ENCODE data around the gene KCNJ15.
"Not testable (repeated sequence)": the region's sequence is repeated elsewhere in the genome, so short reads cannot be mapped to it uniquely, and the experiment has no call there.

Gene KCNJ15

GRCh38 chr21:38256599-38257302, at the start of gene KCNJ15:
TSS of gene KCNJ15 (plus strand) at chr21:38256991. CDS start at chr21:38299262, 42,271 bp downstream.
- DNase-seq, result no peak

DNA sequence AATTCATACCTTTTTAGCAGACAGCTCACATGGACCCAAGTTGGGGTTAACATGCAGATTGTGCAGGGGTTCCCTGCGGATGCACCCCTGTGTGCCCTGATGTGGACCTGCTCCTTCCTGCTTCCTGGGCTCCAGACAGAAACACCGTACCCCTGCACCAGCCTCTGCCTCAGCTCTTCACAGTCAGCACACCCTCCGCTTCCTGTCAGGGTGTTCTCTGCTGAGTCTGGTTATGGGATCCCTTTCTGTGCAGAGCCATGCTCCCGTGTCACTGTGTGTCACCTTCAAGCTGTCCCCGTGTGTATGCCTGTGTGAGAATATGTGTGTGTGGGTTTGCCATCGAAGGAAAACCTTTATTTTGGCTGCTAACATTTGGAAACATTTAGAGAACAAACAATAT, 48.7 kb upstream of the KCNJ15 start:
- DNase-seq, result no peak

DNA sequence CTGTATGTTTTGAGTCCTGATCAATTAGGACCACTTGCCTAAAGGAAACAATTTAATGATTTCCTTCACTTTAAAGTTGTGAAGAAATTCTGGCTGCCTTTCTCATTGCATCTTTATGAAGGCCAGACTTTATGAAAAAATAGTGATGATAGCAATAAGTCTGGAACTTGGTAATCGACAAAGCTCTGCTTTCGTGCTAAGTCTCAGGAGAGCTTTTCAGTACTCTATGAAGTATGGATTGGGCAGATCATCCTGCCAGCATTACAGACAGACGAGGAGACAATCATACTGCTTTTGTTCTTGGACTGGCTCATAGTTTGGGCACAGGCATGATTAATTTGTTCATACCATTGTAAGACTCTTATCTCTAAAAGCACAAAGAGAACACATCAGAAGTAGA, 45.5 kb upstream of the KCNJ15 start:
- DNase-seq, result no peak

DNA sequence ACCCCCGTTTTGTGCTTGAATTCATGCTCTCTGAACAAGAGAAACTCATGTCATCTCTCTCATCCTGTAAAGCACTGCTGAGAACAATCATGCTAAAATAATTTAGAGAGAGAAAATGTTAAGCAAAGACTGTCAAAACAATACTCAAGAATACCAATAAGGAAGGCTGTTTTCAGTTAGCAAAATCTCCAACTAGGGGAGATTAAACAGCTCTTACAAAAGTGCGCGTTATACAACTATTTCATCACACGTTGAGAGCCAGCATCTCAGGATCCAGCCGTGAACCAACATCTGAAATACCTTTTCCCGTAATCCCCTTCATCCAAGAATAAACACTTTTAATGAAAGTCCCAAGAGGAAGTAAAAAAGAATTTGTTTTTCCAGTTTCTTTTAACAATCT, 44.1 kb upstream of the KCNJ15 start:
- no peak for DNase-seq

DNA sequence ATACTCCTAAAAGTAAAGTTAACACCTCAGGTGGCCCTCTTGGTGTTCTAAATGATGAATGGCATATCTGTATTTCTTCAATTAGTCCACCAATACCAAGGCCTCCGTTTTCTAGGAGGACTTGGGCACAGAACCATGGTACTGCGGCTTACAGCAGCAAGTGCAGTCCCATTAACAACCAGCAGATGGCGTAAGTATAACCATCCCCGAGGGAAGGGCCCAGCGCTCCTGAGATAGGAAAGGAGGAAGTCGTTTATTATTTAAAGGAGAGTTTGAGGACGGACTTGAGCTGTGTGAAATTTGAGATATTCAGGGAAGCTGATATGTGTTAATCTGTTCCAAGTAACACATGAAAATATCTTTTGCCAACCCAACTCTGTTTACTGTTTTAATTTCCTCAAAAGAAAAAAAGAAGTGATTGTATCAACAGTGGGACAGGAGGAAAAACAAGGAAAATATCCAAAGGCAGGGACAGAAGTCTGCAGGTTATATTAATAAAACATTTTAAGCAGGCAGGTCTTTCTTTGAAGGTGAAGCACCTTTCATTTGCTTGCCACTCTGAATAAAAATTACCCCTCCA, 37.7 kb upstream of the KCNJ15 start:
- DNase-seq, result peak; percentile 55 to 68

DNA sequence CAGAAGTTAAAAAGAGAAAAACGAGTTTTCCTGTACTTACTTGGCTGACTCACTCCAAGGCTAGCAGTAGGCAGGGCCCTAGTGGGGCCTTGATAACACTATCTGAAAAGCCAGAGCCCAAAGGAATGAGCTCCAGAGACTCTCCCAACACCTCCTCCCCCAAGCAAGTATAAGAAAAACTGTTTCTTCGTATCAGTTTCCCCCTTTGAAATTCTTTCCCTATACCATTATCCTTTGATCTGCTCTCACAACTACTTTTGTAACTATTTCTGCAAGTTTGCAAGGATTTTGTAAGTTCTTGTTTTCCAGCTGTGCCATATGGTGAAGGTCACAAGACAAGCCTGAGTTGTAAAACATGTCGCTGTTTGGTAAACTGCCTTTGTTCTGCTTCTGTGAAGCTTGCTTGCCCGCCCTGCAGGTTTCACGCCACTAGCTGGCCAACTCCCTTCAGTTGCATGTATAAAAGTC, 36.5 kb upstream of the KCNJ15 start:
- DNase-seq, result no peak

GRCh38 chr21:38221594-38221993, 35.2 kb upstream of the KCNJ15 start:
- no peak for DNase-seq

GRCh38 chr21:38223893-38224540, 32.8 kb upstream of the KCNJ15 start:
- no peak for DNase-seq

- DNase-seq, result no peak
These were observed 29.4 kb upstream of the KCNJ15 start for GRCh38 chr21:38227401-38227800.

DNA sequence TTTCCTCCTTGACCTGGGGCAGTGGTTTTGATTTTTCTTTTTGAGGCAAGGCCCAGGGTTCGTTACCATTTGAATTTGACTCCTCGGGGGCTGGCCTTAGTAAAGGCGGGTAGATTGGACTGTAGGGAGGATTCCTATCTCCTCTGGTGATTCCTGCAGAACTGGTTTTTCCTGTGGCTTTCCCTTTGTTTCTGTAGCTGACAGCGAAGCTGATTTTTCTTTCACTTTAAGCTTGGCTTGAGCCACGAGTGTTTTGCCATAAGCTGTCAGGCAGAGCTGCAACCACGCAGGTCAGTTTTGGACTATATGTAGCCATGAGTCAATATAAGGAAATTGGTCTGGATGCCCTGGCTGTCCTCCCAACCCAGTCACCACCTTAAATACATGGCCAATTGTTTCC, 28.7 kb upstream of the KCNJ15 start:
- no peak for DNase-seq

DNA sequence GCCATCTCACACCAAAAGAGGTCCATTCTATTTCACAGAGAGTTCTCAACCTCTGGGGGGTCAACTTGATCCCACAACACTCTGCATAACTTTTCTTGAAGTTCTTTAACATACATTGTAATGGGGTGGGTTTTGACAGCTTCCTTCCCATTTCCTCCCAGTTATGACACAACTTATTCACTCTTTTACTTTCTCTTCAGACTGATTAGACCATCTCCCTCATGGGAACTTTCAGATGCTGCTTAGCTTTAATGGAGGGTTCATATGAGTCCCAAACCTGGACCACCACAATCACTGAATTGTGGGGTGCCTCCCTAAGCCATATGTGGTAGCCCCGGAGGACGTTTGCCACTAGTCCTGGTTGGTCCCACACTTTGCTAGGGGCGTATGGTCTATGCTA, 28.3 kb upstream of the KCNJ15 start:
- no peak for DNase-seq

- DNase-seq, result no peak
These were observed 27.4 kb upstream of the KCNJ15 start for GRCh38 chr21:38229260-38229877.

- DNase-seq, result no peak
These were observed 22.2 kb upstream of the KCNJ15 start for GRCh38 chr21:38234395-38235142.

GRCh38 chr21:38235251-38235650, 21.5 kb upstream of the KCNJ15 start:
- DNase-seq, result not testable (repeated sequence)

GRCh38 chr21:38236232-38236631, 20.6 kb upstream of the KCNJ15 start:
- DNase-seq, result no peak

- no peak for DNase-seq
These were observed 17.1 kb upstream of the KCNJ15 start for GRCh38 chr21:38239672-38240071.

DNA sequence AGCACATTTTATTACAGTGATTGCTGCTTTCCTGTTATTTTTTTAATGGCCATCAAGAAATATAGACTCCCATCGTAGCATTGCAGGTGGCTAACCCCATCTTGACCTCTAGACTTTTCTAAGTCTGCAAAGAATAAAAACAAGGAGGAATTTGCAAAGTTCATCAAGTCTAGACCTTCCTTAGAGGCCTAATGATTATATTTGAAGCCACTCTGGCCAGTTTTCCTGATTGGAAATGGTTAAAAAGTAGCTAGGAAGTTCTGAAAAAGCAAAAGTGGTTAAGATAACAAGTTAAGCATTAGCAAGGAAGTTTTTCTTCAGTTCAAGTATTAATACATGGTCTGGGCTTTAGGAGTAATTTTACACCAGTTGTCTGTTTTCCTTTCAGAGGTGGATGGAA, 16.7 kb upstream of the KCNJ15 start:
- DNase-seq, result no peak

- no peak for DNase-seq
These were observed 15.6 kb upstream of the KCNJ15 start for GRCh38 chr21:38241029-38241740.

DNA sequence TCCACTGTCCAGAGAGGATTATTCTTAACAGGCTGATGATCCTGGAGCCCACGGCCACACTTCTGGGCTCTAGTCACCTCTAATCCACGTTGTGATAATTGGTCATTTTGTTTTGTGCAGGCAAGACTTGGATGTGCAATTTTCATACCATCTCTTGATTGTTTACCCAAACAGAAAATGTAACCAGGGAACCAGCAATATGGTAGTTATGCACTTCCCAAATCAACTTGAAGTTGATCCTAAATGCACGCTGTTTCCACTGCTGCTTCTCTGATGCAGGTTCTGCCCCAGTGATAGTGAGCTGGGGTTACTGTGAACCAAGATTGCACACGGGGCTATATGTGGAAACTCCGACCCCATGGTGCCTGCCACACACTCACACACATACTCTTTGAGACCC, 14.7 kb upstream of the KCNJ15 start:
- no peak for DNase-seq

DNA sequence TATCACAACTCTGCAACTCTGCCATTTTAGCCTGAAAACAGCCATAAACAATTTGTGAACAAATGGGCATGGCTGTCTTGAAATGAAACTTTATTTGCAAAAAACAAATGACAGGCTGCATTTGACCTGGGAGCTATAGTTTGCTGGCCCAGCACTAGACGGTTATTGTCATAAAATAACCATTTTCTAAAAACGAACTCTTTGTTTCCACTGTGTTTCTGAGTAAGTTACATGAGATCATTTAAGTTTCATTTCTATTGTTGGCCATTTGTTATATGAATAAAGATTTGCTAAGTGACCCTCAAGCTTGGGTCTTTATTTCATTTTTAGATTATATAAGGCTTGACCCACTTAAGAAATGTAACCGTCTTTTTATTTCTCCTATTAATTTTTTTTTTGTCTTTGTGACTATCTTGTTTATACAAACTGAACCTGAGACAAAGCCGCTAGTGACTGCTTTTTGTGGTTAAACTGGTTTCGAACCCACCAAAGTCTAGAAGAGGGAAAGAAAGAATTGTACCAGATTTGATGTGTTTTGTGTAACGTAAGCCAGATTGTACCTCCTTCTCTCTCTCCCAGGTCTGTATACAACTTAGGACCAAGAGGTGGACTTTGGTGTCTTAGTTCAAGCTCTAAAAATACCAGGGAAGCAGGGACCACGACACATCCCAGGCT, 12.9 kb upstream of the KCNJ15 start:
- DNase-seq, result no peak

DNA sequence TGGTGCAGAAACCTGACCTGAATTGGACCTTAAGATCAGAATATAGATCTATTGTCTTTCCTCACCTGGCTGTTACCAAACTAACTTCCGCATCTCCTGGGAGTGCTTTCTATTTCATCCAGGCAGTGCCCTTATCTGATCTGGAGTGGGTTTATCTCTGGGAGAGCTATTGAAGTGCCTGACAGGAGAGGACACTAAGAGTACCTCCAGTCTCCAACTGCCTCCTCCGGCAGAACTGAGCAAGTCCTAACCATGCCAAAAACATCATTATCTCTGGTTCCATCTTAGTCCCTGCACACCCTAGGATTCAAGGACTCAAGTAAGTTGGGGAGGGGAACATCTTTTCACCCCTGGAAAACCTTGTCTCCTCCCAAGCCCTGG, 12.4 kb upstream of the KCNJ15 start:
- no peak for DNase-seq

Data from CD4-positive, alpha-beta T cell treated with Interleukin-4 for 1 hour (primary cell).